Measurements from ENCODE around the gene CACNG6.
"Not testable (repeated sequence)": the region's sequence is repeated elsewhere in the genome, so short reads cannot be mapped to it uniquely, and the experiment has no call there.

CACNG6 gene

DNA sequence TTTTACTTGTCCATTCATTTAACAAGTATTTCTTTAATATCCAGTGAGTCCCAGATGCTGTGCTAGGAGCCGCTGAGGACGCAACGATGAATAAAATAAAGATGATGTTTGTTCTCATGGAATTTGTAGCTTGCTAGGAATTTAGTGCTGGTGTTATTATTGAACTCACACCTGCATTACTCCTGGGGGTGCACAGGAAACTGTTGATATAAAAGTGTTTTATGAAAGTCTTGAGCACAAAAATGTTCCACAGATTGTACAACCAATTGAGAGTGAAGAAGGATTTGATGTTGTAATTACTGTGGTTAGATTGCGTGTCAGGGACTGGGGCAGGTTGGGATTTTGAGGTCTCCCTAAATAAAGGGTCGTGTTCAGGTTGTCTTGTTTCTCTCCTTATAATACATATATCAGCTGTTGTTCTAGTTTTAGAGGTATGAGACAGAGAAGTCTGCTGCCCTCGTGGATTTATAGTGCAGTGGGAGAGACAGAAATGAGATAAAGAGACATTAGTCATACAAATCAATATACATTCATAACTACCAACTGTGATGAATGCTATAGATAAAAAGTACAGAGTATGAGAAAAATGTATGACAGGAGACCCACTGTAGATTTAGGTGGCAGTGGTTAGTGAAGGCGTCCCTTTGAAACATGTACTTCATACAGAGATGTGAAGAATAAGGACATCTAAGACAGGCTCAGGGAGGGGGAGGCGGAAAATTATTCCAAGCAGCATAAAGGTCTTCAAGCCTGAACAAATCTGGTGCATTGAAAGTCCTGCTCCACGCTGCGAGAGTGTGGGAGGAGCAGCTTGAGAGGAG lies 11.3 kb downstream of the CACNG6 start:
- no peak for DNase-seq

DNA sequence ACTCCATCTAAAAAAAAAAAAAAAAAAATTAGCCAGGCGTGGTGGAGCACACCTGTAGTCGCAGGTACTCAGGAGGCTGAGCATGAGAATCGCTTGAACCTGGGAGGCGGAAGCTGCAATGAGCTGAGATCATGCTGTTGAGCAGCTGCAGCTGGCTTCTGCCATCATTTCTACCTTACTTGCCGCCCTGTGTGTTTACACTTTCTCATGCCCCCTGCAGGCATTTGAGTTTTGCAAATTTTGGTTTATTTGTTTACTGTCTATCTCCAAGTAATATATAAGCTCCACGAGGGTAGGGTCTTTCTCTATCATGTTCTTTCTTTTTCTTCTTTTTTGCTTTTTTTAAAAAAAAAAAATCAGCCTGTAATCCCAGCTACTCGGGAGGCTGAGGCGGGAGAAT lies 18.0 kb downstream of the CACNG6 start:
- no peak for DNase-seq

DNA sequence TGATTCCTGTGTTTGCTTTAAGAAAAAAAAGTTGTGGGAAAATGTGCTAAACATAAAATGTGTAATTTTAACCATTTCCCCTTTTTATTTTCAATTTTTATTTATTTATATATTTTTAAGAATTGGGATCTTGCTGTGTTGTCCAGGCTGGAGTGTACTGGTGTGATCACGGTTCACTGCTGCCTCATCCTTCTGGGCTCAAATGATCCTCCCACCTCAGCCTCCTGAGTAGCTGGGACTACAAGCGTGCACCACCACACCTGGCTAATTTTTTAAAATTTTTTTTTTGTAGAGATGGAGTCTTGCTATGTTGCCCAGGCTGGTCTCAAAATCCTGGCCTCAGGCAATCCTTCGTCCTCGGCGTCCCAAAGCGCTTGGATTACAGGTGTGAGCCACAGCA lies 19.0 kb downstream of the CACNG6 start:
- no peak for DNase-seq

DNA sequence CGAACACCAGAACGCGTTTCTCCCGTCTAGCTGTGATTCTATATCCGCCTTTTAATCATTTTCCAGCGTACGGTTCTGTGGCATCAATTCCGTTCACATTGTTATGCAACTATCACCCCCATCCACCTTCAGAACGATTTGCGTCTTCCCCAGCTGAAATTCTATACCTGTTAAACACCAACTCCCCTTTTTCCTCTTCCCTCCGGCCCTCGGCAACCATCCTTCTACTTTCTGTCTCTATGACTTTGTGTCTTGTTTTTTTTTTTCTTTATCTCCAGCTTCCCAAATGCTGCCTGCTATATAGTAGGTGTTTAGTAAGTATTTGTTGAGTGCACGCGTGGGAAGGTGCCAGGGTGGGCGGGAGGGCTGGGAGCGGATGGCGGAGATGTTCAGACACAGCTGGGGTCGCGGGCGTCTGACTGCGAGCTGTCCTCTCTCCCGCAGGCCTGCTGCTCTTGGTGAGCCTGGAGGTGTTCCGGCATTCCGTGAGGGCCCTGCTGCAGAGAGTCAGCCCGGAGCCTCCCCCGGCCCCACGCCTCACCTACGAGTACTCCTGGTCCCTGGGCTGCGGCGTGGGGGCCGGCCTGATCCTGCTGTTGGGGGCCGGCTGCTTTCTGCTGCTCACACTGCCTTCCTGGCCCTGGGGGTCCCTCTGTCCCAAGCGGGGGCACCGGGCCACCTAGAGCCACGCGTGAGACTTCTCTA lies 20.2 kb downstream of the CACNG6 start:
- DNase-seq = no peak

DNA sequence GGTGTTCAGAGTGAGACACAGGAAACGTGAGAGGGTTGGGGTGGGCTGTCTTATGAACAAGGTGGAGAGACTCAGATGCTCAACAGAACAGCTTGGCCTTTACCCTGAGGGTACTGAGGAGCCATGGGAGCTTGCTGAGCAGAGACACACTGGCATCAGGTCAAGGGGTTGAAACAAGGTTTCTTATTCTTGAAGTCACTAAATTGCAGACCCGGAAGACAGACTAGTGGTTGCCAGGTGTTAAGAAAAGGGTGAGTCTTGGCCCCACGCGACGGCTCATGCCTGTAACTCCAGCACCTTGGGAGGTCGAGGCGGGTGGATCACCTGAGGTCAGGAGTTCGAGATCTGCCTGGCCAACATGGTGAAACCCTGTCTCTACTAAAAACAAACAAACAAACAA lies 22.4 kb downstream of the CACNG6 start:
- DNase-seq = no peak

DNA sequence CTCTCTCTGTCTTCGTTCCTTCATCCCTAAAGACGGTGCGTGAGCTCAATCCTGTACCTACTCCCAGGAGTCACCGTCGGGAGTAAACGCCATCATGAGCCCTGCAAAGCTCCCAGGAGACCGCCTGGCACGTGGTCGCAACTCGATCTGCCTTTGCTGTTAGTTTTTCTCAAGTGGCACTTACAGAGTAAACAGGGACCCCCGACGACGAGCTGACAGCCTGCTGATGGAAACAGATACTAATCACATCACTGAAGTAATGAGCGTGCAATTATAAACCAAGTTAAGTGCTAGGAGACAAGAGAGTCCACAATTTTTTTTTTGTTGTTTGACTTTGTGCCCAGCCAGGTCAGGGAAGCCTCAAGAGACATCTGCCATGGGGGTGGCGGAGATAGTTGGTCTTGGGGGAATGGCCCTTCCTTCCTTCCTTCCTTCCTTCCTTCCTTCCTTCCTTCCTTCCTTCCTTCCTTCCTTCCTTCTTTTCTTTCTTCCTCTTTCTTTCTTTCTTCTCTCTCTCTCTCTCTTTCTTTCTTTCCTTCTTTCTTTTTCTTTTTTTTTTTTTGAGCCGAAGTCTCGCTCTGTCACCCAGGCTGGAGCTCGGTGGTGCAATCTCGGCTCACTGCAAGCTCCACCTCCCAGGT lies 23.6 kb downstream of the CACNG6 start:
- no peak for DNase-seq

DNA sequence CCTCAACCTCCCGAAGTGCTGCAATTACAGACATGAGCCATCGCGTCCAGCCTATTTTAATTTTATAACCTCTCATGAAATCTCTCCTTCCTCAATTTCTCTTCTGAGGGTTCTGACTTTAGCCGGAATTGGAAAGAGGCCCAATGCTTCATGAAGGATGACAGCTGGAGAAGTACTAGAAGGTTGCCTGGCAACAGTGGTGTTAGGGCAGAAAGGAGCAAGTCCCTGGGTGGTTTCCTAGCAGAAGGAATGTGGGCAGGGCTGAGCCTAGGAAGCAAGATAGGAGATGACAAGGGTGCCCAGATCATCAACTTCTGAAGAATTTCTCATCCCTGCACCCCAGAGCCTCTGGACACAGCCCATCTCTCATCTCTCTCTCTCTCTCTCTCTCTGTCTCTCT lies 25.8 kb downstream of the CACNG6 start:
- DNase-seq = no peak

DNA sequence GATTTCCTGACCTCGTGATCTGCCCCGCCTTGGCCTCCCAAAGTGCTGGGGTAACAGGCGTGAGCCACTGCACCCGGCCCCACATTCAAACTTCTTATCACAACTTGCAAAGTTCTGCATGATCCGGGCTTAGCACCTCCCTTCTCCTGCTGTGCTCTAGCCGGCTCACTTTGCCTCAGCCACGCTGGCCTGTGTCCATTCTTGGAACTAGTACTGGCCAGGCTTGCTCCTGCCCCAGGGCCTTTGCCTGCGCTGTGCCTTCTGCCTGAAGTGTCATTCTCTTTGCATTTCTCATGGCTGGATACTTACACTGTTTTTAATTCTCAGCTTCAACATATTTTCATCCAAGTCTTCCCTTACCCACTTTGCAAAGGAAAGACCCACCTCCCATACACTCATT lies 29.9 kb downstream of the CACNG6 start:
- DNase-seq = no peak

DNA sequence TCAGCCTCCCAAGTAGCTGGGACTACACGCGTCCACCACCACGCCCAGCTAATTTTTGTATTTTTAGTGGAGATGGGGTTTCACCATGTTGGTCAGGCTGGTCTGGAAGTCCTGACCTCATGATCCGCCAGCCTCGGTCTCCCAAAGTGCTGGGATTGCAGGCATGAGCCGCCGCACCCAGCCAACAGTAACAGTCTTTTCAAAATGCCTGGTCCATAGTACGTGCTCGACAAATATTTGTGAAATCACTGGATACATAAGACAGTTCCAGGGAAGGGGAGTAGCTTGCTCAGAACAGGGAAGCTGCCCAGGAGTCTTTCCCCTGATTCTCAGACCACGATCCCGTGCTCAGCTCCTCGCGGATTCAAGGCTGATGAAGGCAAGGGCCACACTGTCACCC lies 30.5 kb downstream of the CACNG6 start:
- DNase-seq = no peak

DNA sequence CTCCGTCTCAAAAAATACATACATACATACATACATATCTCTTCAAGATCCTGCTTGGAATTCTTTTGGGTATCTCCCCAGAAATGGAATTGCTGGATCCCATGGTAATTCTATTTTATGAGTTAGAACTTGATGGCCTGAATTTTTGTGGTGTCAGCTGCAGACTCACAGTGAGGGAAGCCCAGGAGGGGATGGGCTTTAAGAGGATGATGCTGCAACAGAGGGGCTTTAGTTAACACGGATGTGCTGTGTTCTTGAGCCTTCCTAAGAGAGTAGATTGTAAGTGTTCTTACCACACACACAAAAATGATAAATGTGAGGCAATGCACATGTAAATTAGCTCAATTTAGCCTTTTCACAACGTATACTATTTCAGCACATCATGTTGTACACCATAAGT lies 31.8 kb downstream of the CACNG6 start:
- no peak for DNase-seq

DNA sequence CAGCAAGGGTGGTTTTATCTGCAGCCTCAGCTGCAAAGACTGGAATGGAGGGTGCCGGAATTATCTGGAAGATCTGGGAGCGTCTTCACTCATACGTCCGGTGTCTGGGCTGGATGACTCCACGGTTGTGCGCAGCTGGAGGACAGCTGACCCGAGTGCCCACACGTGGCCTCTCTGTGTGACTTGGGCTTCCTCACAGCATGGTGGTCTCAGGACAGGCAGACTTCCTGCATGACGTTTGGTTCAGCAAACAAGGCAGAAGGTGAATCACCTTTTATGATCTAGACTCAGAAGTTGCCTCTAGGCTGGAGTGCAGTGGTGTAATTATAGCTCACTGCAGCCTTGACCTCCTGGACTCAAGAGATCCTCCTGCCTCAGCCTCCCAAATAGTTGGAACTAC lies 33.2 kb downstream of the CACNG6 start:
- DNase-seq = no peak

DNA sequence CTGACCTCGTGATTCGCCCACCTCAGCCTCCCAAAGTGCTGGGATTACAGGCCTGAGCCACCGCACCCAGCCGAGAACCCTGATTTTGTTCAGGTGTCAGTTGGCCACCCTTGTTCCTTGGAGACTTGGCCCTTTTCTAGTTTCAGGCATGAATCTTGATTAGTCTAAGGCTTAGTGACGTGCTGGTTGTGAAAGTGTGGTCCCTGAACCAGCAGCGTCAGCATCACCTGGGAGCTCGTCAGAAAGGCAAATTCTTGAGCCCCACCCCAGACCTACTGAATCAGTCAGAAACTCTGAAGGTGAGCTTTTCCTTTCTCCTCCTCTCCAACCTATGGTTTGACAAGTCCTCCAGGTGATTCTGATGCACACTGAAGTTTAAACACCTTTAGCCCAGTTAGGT lies 35.2 kb downstream of the CACNG6 start:
- DNase-seq = no peak

DNA sequence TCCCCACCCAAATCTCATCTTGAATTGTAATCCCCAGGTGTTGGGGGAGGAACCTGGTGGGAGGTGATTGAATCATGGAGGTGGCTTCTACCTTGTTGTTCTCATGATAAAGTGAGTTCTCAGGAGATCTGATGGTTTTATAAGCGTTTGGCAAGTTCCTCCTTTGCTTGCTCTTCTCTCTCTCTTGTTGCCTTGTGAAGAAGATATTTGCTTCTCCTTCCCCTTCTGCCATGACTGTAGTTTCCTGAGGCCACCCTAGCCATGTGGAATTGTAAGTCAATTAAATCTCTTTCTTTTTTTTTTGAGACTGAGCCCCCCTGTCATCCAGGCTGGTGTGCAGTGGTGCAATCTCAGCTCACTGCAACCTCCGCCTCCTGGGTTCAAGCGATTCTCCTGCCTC lies 37.9 kb downstream of the CACNG6 start:
- DNase-seq = no peak

DNA sequence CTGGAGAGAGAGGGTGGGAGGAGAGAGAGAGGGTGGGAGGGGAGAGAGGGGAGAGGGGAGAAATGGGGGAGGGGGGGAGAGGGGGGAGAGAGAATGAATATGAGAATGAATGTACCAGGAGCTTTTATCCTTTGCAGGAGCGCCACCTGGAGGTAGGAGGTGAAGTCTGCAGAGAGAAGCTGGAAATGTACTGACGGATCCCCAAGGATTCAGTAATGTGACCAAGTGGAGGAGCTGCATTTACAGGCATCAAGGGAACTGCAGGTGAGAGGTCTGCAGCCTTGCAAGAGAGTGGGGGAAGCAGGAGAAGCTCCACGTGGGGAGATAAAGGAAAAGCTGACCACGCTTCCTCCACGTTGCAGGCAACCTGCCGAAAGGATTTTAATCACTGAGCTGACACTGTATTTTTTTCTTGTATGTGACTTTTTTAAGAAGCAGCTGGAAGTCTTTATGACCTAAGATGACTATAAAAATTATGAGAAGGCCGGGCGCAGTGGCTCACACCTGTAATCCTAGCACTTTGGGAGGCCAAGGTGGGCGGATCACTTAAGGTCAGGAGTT lies 38.6 kb downstream of the CACNG6 start:
- peak; percentile 50 for DNase-seq

DNA sequence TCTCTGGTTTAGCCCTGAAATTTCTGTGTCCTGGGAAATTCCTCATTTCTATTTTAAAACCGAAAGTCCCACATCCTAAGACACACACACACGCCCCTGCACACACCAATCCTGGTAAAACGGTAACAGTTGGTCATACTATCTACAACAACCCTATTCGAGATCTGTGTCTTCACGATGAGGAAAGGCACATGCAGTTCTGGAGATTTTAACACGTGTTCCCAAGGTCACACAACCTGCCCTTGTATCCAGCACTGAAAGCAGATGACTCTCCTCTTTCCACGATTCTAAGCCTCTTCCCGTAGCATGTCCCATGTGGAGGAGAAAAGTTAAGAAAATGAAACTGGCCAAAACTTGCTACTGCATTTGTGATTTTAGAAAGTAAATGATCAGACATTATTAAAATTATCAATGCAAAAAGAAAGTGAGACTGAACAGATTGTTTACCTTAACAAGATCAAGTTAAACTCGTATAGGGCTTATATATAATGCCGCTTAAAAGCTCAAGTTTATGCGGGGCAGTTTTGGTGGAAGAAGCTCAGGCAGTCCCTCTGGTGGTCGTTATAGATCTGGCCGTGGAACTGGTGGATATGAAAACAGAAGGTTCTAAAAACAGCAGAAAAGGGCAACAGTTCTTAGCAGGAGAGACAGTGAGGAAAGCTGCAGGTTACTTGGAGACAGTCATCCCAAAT lies 39.6 kb downstream of the CACNG6 start:
- DNase-seq = no peak

DNA sequence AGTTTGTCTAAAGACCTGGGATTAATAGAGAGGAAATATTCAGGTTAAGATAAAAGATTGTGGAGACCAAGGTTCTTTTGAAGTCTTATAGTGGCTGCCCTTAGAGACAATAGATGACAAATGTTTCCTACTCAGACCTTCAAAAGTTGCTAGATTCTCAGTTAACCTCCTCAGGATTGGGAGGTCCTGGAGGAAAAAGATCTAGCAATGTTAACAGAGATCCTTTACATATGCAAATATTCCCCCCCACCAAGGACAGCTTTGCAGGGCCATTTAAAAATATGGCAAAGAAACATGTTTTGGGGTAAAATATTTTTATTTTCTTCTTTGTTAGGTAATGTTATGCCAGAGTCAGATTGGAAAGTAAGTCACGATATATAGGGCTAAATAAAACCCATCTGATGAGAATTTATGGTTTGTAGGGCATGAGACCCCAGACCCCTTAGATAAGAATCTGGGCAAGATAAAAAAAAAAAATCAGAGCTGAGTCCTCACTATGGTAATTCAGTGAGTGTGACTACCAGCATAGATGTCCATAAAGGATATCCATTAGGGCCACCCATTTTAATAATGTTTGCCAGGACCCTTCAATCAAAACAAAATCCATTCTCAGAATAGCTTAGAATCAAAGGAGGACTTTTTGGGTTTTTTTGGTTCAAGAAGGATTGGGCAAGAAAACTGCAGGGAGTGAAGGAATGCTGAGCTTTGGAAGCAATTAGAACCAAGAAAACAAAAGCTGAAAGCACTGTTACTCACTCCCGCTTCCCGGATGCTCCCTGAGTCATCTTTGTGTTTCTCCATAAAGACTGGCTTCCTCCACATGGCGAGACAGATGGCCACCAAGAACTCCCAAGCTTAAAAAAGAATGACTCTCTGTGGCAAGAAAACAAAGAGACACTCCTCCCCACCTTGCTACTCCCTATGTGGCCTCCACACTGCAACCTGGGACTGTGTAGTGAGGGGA lies 44.1 kb downstream of the CACNG6 start:
- no peak for DNase-seq

DNA sequence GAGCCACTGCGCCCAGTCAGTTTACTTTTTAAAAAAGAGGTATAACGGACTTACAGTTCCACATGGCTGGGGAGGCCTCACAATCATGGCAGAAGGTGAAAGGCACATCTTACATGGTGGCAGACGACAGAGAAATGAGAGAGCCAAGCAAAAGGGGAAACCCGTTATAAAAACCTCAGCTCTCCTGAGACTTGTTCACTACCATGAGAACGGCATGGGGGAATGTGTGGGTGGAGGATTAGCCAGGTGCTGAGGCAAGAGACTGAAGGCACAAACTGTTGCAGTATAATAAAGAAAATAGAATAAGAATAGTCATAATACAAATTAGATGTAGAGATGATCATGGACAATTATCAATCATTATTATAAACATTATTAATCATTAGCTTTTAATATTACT lies 45.1 kb downstream of the CACNG6 start:
- not testable (repeated sequence) for DNase-seq

DNA sequence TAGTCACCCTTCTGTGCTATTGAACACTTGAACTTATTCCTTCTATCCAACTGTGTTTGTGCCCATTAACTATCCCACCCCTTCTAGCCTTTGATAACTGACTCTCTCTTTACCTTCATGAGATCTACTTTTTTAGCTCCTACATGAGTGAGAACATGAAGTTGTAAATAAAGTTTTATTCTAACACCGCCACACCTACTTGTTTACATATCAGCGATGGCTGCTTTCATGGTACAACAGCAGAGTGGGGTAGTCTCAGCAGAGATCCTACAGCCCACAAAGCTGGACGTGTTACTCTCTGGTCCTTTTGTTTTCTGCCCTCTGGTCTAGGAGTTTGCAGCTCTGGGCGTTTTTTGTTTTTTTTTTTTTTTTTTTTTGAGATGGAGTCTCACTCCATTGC lies 48.6 kb downstream of the CACNG6 start:
- DNase-seq = no peak

DNA sequence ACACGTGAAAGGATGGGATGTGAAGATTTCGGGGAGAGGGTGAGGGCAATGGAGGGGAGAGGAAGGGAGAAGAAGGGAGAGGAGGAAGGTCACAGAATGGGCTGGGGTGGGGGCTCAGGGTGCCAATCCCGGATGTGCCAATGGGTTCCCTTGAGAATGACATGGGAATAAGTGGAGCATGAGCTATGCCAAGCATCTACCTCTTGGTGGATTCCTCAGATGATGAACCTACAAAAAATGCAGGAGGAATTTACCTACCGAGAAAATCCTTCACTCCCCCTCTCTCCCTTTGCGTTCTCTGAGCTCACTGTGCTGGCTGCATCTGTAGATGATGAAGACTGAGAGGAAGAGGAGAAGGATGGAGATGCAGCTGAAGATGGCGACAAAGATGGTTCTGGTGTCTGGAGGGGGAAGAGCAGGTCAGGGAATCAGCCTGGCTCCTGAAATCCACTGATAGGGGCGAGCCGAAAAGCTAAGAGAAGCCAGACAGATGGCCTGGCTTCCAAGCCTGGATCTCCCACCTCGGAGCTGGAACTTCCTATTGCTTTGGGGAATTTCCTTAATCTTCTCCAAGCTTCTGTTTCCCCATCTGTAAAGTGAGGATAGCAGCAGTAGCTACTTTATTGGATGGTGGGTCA lies 50.7 kb downstream of the CACNG6 start:
- no peak for DNase-seq

DNA sequence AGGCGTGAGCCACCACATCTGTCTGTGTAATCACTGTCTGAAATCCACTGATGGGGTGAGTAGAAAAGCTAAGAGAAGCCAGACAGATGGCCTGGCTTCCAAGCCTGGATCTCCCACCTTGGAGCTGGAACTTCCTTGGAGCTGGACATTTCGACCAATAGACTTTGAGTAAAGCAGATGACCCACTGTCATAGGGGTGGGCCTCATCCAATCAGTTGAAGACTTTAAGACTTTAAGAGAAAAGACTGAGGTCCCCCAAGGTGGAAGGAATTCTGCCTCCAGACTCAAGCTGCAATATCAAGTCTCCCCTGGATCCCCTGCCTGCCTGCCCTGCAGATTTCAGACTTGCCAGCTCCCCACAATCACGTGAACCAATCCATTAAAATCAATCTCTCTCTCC lies 51.6 kb downstream of the CACNG6 start:
- no peak for DNase-seq

DNA sequence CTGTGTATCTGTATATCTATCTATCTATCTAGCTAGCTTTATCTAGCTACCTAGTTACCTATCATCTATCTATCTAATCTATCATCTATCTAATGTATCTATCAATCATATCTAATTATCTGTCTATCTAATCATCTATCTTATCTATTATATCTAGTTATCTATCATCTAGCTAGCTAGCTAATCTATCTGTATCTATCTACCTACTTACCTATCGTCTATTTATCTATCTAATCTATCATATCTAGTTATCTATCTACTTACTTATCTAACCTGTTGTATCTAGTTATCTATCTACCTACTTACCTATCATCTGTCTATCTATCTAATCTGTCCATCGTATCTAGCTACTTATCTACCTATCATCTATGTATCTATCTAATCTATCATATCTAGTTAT lies 54.3 kb downstream of the CACNG6 start:
- DNase-seq = no peak

DNA sequence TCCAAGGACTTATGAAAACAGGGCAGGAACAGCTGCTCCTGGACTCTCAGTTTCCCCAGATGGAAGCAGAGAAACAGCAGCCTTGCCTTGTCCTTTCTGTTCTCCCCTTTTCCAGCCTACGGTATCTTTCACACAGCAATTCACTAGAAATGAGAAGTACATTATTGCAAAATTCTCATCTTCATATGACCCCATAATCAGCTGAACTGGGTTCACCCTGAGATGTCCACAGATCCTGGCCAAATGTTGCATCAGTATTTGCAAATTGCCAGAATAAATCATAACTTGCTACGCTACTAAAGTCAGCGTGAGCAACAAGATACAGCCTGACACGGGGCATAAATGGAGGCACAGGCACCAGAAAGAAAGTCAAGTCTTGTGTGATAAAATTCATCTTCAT lies 56.2 kb downstream of the CACNG6 start:
- no peak for DNase-seq
